H4 (cell line): ENCODE data around the gene GATM. TPM values are rescaled to one million over a fixed set of nuclear protein-coding genes. Genes with fewer than 3 reads are reported as not detected.

ENCODE experiments used
- DNase-seq: peaks from one replicate; pipeline ENCODE4 v3.0.0-alpha.2; 2015; ENCODE audit warnings: low spot score
- total RNA-seq: library from RNA; depleted of rRNA; stranded (reverse); fragments of >200 nt; shearing (Covaris generic); gene quantifications from 2 replicates; pipeline ENCODE4 v1.2.3, GENCODE V29; 2014; rRNA removed

GATM gene
- total RNA-seq: 0.78 and 1.2 TPM in 2 replicates

GRCh38 chr15:45378149-45378912 is at the start of gene GATM:
TSS of gene GATM (minus strand) at chr15:45378544. CDS start at chr15:45378453, 91 bp downstream.
- peak; percentile 76 for DNase-seq

DNA sequence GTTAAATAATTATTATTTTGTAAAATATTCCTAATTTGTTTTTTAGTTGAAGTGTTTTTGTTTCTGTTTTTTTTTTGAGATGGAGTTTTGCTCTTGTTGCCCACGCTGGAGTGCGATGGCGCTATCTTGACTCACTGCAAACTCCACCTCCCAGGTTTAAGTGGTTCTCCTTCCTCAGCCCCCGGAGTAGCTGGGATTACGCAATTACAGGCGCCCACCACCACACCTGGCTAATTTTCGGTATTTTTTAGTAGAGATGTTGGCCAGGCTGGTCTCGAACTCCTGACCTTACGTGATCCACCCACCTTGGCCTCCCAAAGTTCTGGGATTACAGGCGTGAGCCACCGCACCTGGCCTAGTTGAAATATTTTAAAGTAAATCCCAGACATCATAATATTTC is 48.7 kb upstream of the GATM start:
- DNase-seq: no peak

DNA sequence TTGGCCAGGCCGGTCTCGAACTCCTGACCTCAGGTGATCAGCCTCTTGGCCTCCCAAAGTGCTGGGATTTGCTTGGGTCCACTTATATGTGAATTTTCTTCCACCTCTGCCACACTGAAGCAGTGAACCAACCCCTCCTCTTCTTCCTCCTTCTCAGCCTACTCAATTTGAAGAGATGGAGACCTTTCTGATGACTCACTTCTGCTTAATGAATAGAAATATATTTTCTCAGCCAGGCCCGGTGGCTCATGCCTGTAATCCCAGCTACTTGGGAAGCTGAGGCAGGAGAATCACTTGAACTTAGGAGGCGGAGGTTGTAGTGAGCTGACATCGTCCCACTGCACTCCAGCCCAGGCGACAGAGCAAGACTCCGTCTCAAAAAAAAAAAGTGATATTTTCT is 46.8 kb upstream of the GATM start:
- no peak for DNase-seq

DNA sequence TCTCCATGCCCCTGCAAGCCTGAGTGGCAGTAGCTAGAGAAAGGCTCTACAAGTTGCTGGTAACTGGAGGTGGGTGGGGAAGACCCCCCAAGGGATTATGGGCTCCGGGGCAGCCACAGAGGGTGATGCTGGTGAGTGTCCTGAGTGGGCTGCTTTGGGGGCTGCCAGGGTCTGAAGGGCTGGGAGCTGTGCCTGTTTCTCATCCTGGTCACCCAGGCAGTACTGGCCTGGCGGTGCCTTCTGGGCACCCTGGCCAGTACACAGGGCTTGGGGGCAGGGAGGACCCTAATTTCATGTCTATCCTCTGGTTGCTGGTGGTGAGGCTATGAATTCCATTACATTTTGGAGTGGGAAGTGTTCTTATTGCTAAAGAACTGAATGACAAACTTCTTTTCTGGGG is 46.1 kb upstream of the GATM start:
- no peak for DNase-seq

DNA sequence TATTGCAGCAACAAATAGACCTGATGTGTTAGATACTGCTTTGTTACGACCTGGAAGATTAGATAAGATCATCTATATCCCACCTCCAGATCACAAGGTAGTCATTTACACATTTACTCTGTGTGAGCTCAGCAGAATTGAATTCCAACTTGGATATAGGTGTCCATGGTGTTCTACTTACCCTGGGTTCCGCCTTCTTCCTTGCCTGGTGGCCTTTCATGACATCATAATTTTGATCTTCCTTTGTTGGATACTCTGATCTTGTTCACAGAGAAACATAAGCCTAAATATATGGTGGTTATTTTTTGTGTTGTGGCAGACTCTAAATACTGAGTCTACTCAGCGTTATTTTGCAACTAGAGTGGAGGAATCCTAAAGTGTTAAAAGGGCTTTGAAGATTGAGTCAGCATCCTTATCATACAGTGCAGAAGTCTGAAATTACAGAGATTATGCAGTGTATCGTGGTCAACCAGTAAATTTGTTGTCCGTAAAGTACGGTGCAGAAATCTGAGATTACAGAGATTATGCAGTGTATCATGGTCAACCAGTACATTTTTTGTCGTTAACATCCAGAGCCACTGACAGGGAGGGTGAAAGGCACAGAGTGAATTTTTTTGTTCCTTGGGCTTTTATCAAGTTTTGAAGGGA is 39.1 kb upstream of the GATM start:
- DNase-seq: no peak

GRCh38 chr15:45414215-45414885 is 36.0 kb upstream of the GATM start:
- DNase-seq: no peak

- no peak for DNase-seq
Observed at GRCh38 chr15:45409596-45409995, 31.3 kb upstream of the GATM start.

GRCh38 chr15:45407786-45408185 is 29.4 kb upstream of the GATM start:
- no peak for DNase-seq

- DNase-seq: peak; percentile 6
Observed at GRCh38 chr15:45402955-45403877, 24.9 kb upstream of the GATM start.

DNA sequence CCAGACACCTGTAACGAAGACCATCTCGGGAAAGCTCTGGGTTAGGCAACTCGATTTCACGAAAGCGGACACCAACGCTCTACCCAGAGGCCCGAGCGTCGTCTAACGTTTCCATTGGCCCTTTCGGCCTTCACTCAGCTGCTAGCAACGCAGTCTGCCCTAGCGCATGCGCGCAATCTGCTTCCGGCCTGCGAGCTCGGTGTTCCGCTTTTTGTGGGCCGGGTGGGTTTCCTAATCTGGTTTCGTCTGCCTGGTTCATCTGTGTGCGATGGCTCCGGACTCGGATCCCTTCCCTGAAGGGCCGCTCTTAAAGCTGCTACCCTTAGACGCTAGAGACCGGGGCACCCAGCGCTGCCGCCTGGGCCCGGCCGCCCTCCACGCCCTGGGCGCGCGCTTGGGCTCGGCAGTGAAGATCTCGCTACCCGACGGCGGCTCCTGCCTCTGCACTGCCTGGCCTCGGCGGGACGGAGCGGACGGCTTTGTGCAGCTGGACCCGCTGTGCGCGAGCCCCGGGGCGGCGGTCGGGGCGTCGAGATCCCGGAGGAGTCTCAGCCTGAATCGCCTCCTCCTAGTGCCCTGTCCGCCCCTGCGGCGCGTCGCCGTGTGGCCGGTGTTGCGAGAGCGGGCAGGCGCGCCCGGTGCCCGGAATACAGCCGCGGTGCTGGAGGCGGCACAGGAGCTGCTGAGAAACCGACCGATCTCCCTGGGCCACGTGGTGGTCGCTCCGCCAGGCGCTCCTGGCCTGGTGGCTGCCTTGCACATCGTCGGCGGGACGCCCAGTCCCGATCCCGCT is 24.0 kb upstream of the GATM start:
- peak; percentile 98 for DNase-seq

- DNase-seq: no peak
Observed at GRCh38 chr15:45401665-45402161, 23.4 kb upstream of the GATM start.

GRCh38 chr15:45399381-45400212 is 21.3 kb upstream of the GATM start:
- DNase-seq: peak; percentile 56

GRCh38 chr15:45397116-45397665 is 18.8 kb upstream of the GATM start:
- no peak for DNase-seq

GRCh38 chr15:45395943-45396342 is 17.6 kb upstream of the GATM start:
- no peak for DNase-seq

GRCh38 chr15:45394681-45395080 is 16.3 kb upstream of the GATM start:
- DNase-seq: no peak

DNA sequence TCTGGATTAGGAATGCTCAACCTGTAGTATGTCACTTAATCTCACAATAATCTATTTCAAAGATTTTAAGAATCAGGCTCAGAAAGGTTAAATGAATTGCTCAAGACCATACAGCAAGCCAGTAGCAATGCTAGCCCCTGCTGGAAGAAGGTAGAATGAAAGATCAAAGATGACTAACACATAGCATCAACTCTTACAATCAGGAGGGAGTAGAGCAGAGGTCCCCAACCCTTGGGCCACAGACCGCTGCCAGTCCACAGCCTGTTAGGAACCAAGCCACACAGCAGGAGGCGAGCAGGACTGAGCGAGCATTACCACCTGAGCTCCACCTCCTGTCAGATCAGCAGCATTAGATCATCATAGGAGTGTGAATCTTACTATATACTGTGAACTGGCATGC is 15.5 kb upstream of the GATM start:
- DNase-seq: no peak

DNA sequence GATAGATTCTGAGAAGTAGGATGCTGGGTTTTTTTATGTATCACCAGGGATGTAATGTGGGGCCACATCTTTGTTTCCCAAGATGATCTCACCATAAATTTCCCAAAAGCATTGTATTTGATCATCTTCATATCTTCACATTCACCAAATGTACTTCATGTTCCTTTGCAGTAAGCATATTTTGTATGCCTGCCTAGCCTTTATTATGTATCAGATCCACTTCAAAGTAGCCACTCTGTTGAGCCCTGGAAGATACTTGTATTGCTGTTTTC is 14.2 kb upstream of the GATM start:
- no peak for DNase-seq

- DNase-seq: no peak
Observed at GRCh38 chr15:45391746-45392583, 13.6 kb upstream of the GATM start.

DNA sequence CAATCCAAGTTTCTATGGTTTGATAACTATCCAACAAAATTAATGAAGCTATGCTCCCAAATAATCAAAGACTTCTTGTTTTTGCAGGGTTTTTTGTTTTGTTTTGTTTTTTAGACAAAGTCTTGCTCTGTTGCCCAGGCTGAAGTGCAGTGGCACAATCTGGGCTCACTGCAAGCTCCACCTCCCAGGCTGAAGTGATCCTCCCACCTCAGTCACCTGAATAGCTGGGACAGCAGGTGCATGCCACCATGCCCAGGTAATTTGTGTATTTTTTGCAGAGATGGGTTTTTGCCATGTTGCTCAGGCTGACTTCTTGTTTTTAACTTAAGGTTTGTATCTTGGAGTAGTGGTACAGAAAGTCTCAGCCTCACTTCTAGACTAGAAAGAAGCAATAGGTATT is 11.0 kb upstream of the GATM start:
- DNase-seq: no peak
